ENCODE results near the gene NOM1.

Gene NOM1

GRCh38 chr7:156986378-156986777, 36.9 kb downstream of the NOM1 start:
- no peak overlapping the region for H3K4me3 ChIP-seq (replicated peaks in 1 of 2; ENCODE audit: low read depth in 2 of 2, low read length in 2 of 2)
- no peak for TF ChIP-seq CTCF (IDR thresholded peaks at IDR 0.05; ENCODE audit: low read depth, low read length)
- DNase-seq (ENCODE audit: low read depth in 2 of 2), result no peak

DNA sequence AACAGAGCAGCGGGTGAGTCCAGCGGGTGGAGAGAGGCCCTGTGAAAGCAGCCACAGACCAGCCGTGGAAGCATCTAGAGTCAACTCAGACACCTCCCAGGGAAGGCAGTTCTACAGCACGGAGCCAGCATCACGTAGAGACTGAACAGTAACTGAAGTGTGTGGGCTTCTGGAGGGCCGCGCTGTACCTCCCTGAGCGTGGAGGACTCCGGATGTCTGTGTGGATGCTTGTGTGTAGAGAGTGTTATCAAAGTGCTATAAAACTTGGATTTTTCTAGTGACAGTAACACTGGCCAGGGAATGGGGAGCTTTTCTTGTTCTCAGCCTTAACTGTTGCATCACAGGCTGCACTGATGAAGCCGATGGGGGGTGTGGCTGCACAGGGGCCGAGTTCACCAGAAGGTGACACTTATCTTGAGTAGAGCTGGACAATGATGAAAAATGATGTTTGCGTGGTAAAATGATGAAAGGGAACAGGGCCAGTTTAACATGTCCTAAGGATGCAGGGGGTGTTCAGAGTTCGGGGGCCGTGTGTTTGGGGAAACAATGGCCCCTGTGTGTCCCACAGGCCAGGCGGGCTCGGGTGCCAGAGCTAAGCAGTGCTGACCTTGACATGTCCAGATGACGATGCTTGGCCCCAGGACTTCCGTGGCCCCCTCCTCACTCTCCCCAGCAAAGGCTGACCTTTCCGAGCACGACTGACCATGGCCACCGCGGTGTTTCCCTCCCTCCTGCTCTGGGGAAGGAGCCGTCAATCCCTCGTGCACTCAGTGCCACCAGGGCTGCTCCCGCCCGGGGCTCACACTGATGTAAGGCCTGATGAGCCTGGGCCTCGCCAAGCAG, 39.1 kb downstream of the NOM1 start:
- no peak overlapping the region for H3K4me3 ChIP-seq (replicated peaks in 1 of 2; ENCODE audit: low read depth in 2 of 2, low read length in 2 of 2)
- no peak for TF ChIP-seq CTCF (IDR thresholded peaks at IDR 0.05; ENCODE audit: low read depth, low read length)
- DNase-seq (ENCODE audit: low read depth in 2 of 2), result no peak

GRCh38 chr7:156989766-156990535, 40.4 kb downstream of the NOM1 start:
- no peak for TF ChIP-seq CTCF (IDR thresholded peaks at IDR 0.05; ENCODE audit: low read depth, low read length)
- no peak overlapping the region for H3K4me3 ChIP-seq (replicated peaks in 1 of 2; ENCODE audit: low read depth in 2 of 2, low read length in 2 of 2)
- DNase-seq (ENCODE audit: low read depth in 2 of 2), result no peak

- DNase-seq (ENCODE audit: low read depth in 2 of 2), result peak in 1 of 2 donors; percentile 50
- no peak for TF ChIP-seq CTCF (IDR thresholded peaks at IDR 0.05; ENCODE audit: low read depth, low read length)
- no peak overlapping the region for H3K4me3 ChIP-seq (replicated peaks in 1 of 2; ENCODE audit: low read depth in 2 of 2, low read length in 2 of 2)
These were observed 43.8 kb downstream of the NOM1 start for GRCh38 chr7:156993021-156993924.

GRCh38 chr7:156993925-156994235, 44.4 kb downstream of the NOM1 start:
- DNase-seq (ENCODE audit: low read depth in 2 of 2), result no peak
- no peak overlapping the region for H3K4me3 ChIP-seq (replicated peaks in 1 of 2; ENCODE audit: low read depth in 2 of 2, low read length in 2 of 2)
- no peak for TF ChIP-seq CTCF (IDR thresholded peaks at IDR 0.05; ENCODE audit: low read depth, low read length)

DNA sequence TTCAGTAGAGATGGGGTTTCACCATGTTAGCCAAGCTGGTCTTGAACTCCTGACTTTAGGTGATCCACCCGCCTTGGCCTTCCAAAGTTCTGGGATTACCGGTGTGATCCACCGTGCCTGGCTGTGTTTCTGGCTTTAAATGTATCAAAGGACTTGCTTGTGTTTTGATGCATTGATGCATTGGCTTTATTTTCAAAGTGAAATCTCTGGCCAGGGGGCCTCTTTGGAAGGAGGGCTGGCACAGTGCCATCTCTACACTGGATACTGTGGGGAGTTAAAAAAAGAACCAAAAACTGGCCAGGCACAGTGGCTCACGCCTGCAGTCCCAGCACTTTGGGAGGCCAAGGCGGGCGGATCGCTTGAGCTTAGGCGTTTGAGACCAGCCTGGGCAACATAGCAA, 44.9 kb downstream of the NOM1 start:
- no peak overlapping the region for H3K4me3 ChIP-seq (replicated peaks in 1 of 2; ENCODE audit: low read depth in 2 of 2, low read length in 2 of 2)
- DNase-seq (ENCODE audit: low read depth in 2 of 2), result no peak
- TF ChIP-seq CTCF (IDR thresholded peaks at IDR 0.05; ENCODE audit: low read depth, low read length), result no peak
